ENCODE data around the gene GASK1A. TPM values are rescaled to one million over a fixed set of nuclear protein-coding genes. Genes with fewer than 3 reads are reported as not detected.

GASK1A gene
- total RNA-seq, 3 donors from 2014 or later = 10.1 to 22.6 (median 20.5) TPM

GRCh38 chr3:43028001-43028400 is 48.9 kb downstream of the GASK1A start:
- Histone ChIP-seq H3K4me1 (no peaks in the 10 kb centered on the region), H3K36me3 (no peaks in the 10 kb centered on the region), H3K27me3 (no peaks in the 10 kb centered on the region), H3K27ac (no peak overlapping the region), H3K4me3 (no peak overlapping the region), H3K9me3 (no peaks in the 10 kb centered on the region)
- TF ChIP-seq POLR2A (IDR thresholded peaks at IDR 0.05) (no peak), POLR2AphosphoS5 (IDR thresholded peaks at IDR 0.05) (no peak), CTCF (IDR thresholded peaks at IDR 0.05) (no peak)
- DNase-seq (ENCODE audit: low spot score in 2 of 2) = no peak
- intact Hi-C loops (cut with DNase I; ENCODE audit: low total_unique reads) = no loop called here

- TF ChIP-seq POLR2A (IDR thresholded peaks at IDR 0.05) (no peak), POLR2AphosphoS5 (IDR thresholded peaks at IDR 0.05) (no peak), CTCF (IDR thresholded peaks at IDR 0.05) (no peak)
- Histone ChIP-seq H3K4me1 (no peaks in the 10 kb centered on the region), H3K27me3 (no peaks in the 10 kb centered on the region), H3K27ac (no peak overlapping the region), H3K36me3 (no peaks in the 10 kb centered on the region), H3K4me3 (no peak overlapping the region), H3K9me3 (no peaks in the 10 kb centered on the region)
- intact Hi-C loops (cut with DNase I; ENCODE audit: low total_unique reads) = no loop called here
- DNase-seq (ENCODE audit: low spot score in 2 of 2) = no peak
Measured at GRCh38 chr3:43028678-43029490, 49.8 kb downstream of the GASK1A start.

GRCh38 chr3:43030162-43030935 is 51.2 kb downstream of the GASK1A start:
- DNase-seq (ENCODE audit: low spot score in 2 of 2) = no peak
- no peaks in the 10 kb centered on the region for H3K27me3 ChIP-seq
- no peaks in the 10 kb centered on the region for H3K9me3 ChIP-seq
- no peaks in the 10 kb centered on the region for H3K36me3 ChIP-seq
- H3K4me3 ChIP-seq = no peak overlapping the region
- no peaks in the 10 kb centered on the region for H3K4me1 ChIP-seq
- H3K27ac ChIP-seq = no peak overlapping the region
- TF ChIP-seq CTCF (IDR thresholded peaks at IDR 0.05) (no peak), POLR2AphosphoS5 (IDR thresholded peaks at IDR 0.05) (no peak), POLR2A (IDR thresholded peaks at IDR 0.05) (no peak)
- intact Hi-C loops (cut with DNase I; ENCODE audit: low total_unique reads) = no loop called here

GRCh38 chr3:43031485-43031884 is 52.4 kb downstream of the GASK1A start:
- Histone ChIP-seq H3K27me3 (no peaks in the 10 kb centered on the region), H3K4me3 (no peak overlapping the region), H3K4me1 (no peaks in the 10 kb centered on the region), H3K9me3 (no peaks in the 10 kb centered on the region), H3K27ac (no peak overlapping the region), H3K36me3 (no peaks in the 10 kb centered on the region)
- intact Hi-C loops (cut with DNase I; ENCODE audit: low total_unique reads) = no loop called here
- no peak for DNase-seq (ENCODE audit: low spot score in 2 of 2)
- no peak for TF ChIP-seq POLR2A (IDR thresholded peaks at IDR 0.05)
- TF ChIP-seq POLR2AphosphoS5 (IDR thresholded peaks at IDR 0.05) = no peak
- TF ChIP-seq CTCF (IDR thresholded peaks at IDR 0.05) = no peak

Measured in breast epithelium (tissue), 4 donors.